Keratinocyte (primary cell): ENCODE results near the gene HMGN4. TPM values are rescaled to one million over a fixed set of nuclear protein-coding genes. Genes with fewer than 3 reads are reported as not detected.

Source experiments
- DNase-seq: peaks from one replicate; pipeline ENCODE4 v3.0.0-alpha.2; 2011; ENCODE audit warnings: low read depth, missing footprints, low spot score
- FAIRE-seq: peaks from 2 replicates; lab custom pipeline; 2011; peaks lifted over from hg19 to GRCh38; lab: Jason Lieb, UNC
- H2AFZ ChIP-seq: 2 replicates; pipeline ENCODE4 v1.6.0; 2012; ENCODE audit warnings: low read length, control low read depth, inconsistent platforms; ENCODE audit not compliant: control insufficient read depth
- H3K27ac ChIP-seq: 2 replicates; pipeline ENCODE4 v1.5.1; 2011; ENCODE audit warnings: low read length; ENCODE audit not compliant: control insufficient read depth, insufficient read depth
- H3K27me3 ChIP-seq: 3 replicates; pipeline ENCODE4 v1.6.0; 2011; ENCODE audit warnings: low read length; ENCODE audit not compliant: control insufficient read depth, insufficient read depth; ENCODE audit errors: extremely low read depth
- H3K36me3 ChIP-seq, 2 experiments: 2 replicates in 1 of 2; 3 replicates in 1 of 2; pipeline ENCODE4 v1.5.1; 2011; ENCODE audit warnings: low read length in 2 of 2, mild to moderate bottlenecking in 1 of 2; ENCODE audit not compliant: control insufficient read depth in 2 of 2, insufficient read depth in 2 of 2; ENCODE audit errors: extremely low read depth in 1 of 2
- H3K4me1 ChIP-seq: 3 replicates; pipeline ENCODE4 v1.5.1; 2011; ENCODE audit warnings: low read length; ENCODE audit not compliant: control insufficient read depth, insufficient read depth; ENCODE audit errors: extremely low read depth
- H3K4me2 ChIP-seq: 3 replicates; pipeline ENCODE4 v1.6.0; 2011; ENCODE audit warnings: low read depth, low read length; ENCODE audit not compliant: control insufficient read depth, insufficient read depth; ENCODE audit errors: extremely low read depth
- H3K4me3 ChIP-seq, 3 experiments: fragments of 200-600 bp in 1 of 3; sonication (generic) in 1 of 3; 2 replicates in 2 of 3; 3 replicates in 1 of 3; pipeline ENCODE4 v1.5.1; 2011 to 2016; ENCODE audit warnings: low read length in 3 of 3, mild to moderate bottlenecking in 3 of 3, control low read depth in 2 of 3, inconsistent platforms in 1 of 3, low read depth in 1 of 3, mixed read lengths in 1 of 3, mixed run types in 1 of 3, moderate library complexity in 1 of 3; ENCODE audit not compliant: control insufficient read depth in 2 of 3, insufficient read depth in 2 of 3; ENCODE audit errors: extremely low read depth in 1 of 3
- H3K79me2 ChIP-seq: 2 replicates; pipeline ENCODE4 v1.6.0; 2012; ENCODE audit warnings: low read length; ENCODE audit not compliant: control insufficient read depth, insufficient read depth
- H3K9ac ChIP-seq: 3 replicates; pipeline ENCODE4 v1.6.0; 2011; ENCODE audit warnings: low read length; ENCODE audit not compliant: control insufficient read depth, insufficient read depth; ENCODE audit errors: extremely low read depth
- H3K9me1 ChIP-seq: 3 replicates; pipeline ENCODE4 v1.6.0; 2011; ENCODE audit warnings: low read length; ENCODE audit not compliant: control insufficient read depth, insufficient read depth; ENCODE audit errors: extremely low read depth
- H3K9me3 ChIP-seq: 2 replicates; pipeline ENCODE4 v1.5.1; 2012; ENCODE audit warnings: low read depth, low read length; ENCODE audit not compliant: control insufficient read depth
- H4K20me1 ChIP-seq: 3 replicates; pipeline ENCODE4 v1.6.0; 2011; ENCODE audit warnings: low read length; ENCODE audit not compliant: control insufficient read depth, insufficient read depth; ENCODE audit errors: extremely low read depth
- EZH2 ChIP-seq: IDR thresholded peaks from one replicate; pipeline ENCODE4 v1.6.1; 2012; ENCODE audit warnings: inconsistent platforms, mild to moderate bottlenecking, low read length, moderate library complexity
- dilution Hi-C: fragments of 300-500 bp; cut with MboI; formaldehyde crosslinking; loops from one replicate; pipeline ENCODE4 v1.7.0; 2020; ENCODE audit warnings: low sequenced_read_pairs; ENCODE audit not compliant: extremely low pct_ligation_motif_present
- polyA plus RNA-seq, 5 experiments: library from polyadenylated mRNA; depleted of rRNA in 3 of 5; stranded (reverse) in 3 of 5; stranded (forward) in 1 of 5; unstranded in 1 of 5; fragments of >200 nt; gene quantifications; 1 replicate in 1 of 5; 2 replicates in 3 of 5; 3 replicates in 1 of 5; pipeline versions ENCODE4 v1.2.1 to v1.2.3, GENCODE V29; 2011 to 2012; ENCODE audit warnings: missing spikeins in 2 of 5, low read depth in 1 of 5, low replicate concordance in 1 of 5
- TF ChIP-seq, protein P1 (sequence below), 3 experiments: IDR thresholded peaks in 1 of 3; conservative IDR thresholded peaks in 1 of 3; optimal IDR thresholded peaks in 1 of 3; 2 replicates in 2 of 3; 3 replicates in 1 of 3; pipeline versions ENCODE3 to v1.5.1; 2011; ENCODE audit warnings: low read length in 3 of 3, mild to moderate bottlenecking in 3 of 3, moderate library complexity in 2 of 3, control low read depth in 1 of 3, inconsistent platforms in 1 of 3; ENCODE audit not compliant: insufficient read depth in 2 of 3; ENCODE audit errors: extremely low read depth in 1 of 3

Gene HMGN4
- polyA plus RNA-seq, 1 donor (not counting 4 experiments of a cell fraction or from before 2014, with no cell fraction given) = 62.6 TPM

DNA sequence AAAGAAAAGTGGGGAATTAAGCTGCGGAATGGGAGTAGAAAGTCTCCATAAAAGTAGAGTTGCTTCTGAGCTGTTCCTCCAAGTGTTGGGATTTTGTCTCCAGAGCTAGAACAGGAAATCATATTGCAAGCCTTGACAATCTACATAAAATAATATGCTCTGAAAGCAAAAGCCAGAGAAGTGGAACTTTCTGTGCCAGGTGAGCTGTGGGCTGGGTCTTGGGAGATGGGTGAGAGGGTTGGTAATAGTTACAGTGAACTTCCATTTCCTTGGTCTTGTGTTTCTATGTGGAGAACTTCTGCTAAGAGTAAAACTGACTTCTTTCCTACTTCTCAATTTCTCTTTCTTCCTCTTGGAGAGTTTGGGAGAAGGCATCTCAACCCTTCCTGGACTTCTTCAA is 6.3 kb upstream of the HMGN4 start:
- Histone ChIP-seq H3K27me3 (no peaks in the 10 kb centered on the region), H3K4me2 (no peak overlapping the region), H3K27ac (no peak overlapping the region), H3K4me3 (no peak overlapping the region), H3K79me2 (no peaks in the 10 kb centered on the region), H2AFZ (no peak overlapping the region), H4K20me1 (no peaks in the 10 kb centered on the region), H3K9me3 (no peaks in the 10 kb centered on the region), H3K9me1 (no peaks in the 10 kb centered on the region), H3K36me3 (no peaks in the 10 kb centered on the region), H3K4me1 (peaks cover 12% of the 10 kb centered on the region), H3K9ac (no peak overlapping the region)
- FAIRE-seq = no peak
- DNase-seq = no peak
- dilution Hi-C loops = loop anchor here (25.0 kb wide), 1 partner anchor 195 kb away; no protein-coding TSS in a partner anchor
- TF ChIP-seq, protein P1, sequence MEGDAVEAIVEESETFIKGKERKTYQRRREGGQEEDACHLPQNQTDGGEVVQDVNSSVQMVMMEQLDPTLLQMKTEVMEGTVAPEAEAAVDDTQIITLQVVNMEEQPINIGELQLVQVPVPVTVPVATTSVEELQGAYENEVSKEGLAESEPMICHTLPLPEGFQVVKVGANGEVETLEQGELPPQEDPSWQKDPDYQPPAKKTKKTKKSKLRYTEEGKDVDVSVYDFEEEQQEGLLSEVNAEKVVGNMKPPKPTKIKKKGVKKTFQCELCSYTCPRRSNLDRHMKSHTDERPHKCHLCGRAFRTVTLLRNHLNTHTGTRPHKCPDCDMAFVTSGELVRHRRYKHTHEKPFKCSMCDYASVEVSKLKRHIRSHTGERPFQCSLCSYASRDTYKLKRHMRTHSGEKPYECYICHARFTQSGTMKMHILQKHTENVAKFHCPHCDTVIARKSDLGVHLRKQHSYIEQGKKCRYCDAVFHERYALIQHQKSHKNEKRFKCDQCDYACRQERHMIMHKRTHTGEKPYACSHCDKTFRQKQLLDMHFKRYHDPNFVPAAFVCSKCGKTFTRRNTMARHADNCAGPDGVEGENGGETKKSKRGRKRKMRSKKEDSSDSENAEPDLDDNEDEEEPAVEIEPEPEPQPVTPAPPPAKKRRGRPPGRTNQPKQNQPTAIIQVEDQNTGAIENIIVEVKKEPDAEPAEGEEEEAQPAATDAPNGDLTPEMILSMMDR (optimal IDR thresholded peaks at IDR 0.05 in 1 of 3, IDR thresholded peaks at IDR 0.05 in 1 of 3, conservative IDR thresholded peaks at IDR 0.05 in 1 of 3; ENCODE audit: extremely low read depth in 1 of 3, insufficient read depth in 2 of 3, low read length in 3 of 3) = no peak
- no peak for TF ChIP-seq EZH2

DNA sequence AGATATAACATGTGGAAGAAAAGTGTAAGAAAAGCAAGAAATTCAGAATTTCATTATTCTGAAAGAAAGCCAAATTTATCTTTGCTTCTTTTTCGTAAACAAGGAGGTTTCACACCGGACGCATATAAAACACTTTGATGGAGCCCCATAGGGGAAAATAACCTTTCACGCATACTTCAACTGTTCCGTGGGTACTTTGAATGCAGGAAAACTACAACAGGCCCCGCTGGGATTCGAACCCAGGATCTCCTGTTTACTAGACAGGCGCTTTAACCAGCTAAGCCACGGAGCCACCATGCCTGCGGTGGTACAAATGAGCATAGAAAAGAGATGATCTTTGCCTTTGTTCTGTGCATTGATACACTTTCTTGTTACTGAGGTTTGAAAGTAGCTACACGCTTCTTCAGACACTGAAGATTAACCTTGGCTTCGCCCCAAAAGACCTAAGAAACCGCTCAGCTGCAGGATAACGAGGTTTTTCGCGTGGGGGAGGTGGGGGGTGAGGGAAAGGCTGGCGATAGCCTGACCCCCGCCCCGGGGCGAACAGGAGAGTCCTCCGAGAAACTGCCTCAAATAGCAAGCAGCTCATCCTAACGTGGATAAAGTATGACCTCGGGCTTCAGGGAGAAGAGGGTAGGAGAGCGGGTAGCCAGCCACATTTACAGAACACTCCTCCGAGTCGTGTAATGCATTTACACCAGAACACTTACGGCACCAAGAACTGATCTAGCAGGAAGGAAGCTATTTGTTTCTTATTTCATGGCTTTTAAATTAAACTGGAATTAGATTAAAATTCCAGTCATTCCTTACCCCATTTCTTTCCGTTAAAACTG is 5.3 kb upstream of the HMGN4 start:
- Histone ChIP-seq H3K79me2 (no peaks in the 10 kb centered on the region), H3K9me3 (no peaks in the 10 kb centered on the region), H3K4me3 (peak overlapping the region; percentile 45 to 100 (median 85)), H3K9me1 (no peaks in the 10 kb centered on the region), H4K20me1 (no peaks in the 10 kb centered on the region), H3K4me1 (peaks cover 14% of the 10 kb centered on the region), H3K4me2 (peak overlapping the region; percentile 89), H3K27me3 (no peaks in the 10 kb centered on the region), H3K27ac (peak overlapping the region; percentile 44), H3K36me3 (no peaks in the 10 kb centered on the region), H2AFZ (peak overlapping the region; percentile 95), H3K9ac (peak overlapping the region; percentile 77)
- dilution Hi-C loops = loop anchor here (25.0 kb wide), 1 partner anchor 196 kb away; no protein-coding TSS in a partner anchor
- DNase-seq (no peak), FAIRE-seq (peak; percentile 73)
- TF ChIP-seq, protein P1 (optimal IDR thresholded peaks at IDR 0.05 in 1 of 3, IDR thresholded peaks at IDR 0.05 in 1 of 3, conservative IDR thresholded peaks at IDR 0.05 in 1 of 3; ENCODE audit: extremely low read depth in 1 of 3, insufficient read depth in 2 of 3, low read length in 3 of 3) = no peak
- TF ChIP-seq EZH2 = no peak
